ENCODE data around the gene STARD13. TPM values are rescaled to one million over a fixed set of nuclear protein-coding genes. Genes with fewer than 3 reads are reported as not detected.
A peak's percentile ranks its signal among the peaks of the same experiment; 100 is the strongest.

Gene STARD13, protein sequence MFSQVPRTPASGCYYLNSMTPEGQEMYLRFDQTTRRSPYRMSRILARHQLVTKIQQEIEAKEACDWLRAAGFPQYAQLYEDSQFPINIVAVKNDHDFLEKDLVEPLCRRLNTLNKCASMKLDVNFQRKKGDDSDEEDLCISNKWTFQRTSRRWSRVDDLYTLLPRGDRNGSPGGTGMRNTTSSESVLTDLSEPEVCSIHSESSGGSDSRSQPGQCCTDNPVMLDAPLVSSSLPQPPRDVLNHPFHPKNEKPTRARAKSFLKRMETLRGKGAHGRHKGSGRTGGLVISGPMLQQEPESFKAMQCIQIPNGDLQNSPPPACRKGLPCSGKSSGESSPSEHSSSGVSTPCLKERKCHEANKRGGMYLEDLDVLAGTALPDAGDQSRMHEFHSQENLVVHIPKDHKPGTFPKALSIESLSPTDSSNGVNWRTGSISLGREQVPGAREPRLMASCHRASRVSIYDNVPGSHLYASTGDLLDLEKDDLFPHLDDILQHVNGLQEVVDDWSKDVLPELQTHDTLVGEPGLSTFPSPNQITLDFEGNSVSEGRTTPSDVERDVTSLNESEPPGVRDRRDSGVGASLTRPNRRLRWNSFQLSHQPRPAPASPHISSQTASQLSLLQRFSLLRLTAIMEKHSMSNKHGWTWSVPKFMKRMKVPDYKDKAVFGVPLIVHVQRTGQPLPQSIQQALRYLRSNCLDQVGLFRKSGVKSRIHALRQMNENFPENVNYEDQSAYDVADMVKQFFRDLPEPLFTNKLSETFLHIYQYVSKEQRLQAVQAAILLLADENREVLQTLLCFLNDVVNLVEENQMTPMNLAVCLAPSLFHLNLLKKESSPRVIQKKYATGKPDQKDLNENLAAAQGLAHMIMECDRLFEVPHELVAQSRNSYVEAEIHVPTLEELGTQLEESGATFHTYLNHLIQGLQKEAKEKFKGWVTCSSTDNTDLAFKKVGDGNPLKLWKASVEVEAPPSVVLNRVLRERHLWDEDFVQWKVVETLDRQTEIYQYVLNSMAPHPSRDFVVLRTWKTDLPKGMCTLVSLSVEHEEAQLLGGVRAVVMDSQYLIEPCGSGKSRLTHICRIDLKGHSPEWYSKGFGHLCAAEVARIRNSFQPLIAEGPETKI
- polyA plus RNA-seq (ENCODE audit: insufficient read length in 3 of 3): 10 to 100 TPM; 21.8 to 23.3 (median 22.0) TPM

DNA sequence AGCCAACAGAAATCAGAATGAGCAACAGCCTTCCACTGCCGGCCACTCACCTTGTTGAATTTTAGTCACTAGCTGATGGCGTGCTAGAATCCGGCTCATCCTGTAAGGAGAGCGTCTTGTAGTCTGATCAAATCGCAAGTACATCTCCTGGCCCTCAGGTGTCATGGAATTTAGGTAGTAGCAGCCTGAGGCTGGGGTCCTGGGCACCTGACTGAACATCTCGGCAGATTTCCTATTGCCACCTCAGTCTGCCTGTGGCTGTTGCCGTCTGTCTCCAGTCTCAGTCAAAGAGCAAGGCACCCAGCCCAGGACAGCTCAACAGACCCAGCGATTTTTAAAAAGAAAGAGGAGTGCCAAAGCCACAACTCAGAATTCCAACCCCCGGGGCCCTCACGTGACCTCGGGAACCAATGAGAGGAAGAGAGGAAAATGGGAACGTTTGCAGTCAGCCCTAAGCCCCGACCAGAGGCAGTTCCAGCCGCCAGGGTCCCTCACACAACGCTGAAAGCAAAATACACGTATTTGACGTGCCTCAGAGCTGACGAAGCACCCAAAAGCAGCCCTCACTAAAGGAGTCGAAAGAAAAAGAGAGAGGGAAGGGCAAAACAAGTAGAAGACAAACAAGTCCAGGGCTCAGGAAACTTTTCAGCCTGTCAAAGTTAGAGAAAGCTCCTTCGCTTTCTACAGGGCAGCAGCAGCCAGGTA, at the start of gene STARD13:
Gene STARD13, minus strand, starts transcription at position 336 of the 705 bp plus-strand sequence. Its CDS starts 117 bp downstream, at position 219.
- peak; percentile 84 to 89 (median 89) for DNase-seq (ENCODE audit: low read depth in 3 of 3, low spot score in 2 of 3)

DNA sequence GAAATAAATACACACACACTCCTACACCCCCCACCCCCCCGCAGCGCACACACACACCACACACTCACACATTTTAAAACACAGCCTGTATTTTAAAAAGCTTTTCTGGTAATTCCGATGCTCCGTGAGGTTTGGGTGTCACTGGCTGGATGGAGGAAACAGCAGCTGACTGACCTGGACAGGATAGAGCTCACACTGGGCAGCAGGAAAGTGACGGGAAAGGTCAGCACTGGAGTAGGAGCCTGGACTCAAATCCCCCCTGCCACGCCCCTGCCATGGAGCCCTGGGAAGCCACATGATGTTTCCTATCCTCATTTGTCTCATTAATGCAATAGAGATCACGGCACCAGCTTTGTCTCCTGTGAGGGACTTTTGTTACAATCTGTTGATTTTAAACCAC, 49.3 kb upstream of the STARD13 start:
- DNase-seq (ENCODE audit: low read depth in 3 of 3, low spot score in 2 of 3): no peak

GRCh38 chr13:33331962-33332361, 46.4 kb upstream of the STARD13 start:
- no peak for DNase-seq (ENCODE audit: low read depth in 3 of 3, low spot score in 2 of 3)

GRCh38 chr13:33330483-33330882, 44.9 kb upstream of the STARD13 start:
- DNase-seq (ENCODE audit: low read depth in 3 of 3, low spot score in 2 of 3): no peak

- no peak for DNase-seq (ENCODE audit: low read depth in 3 of 3, low spot score in 2 of 3)
These were observed 43.1 kb upstream of the STARD13 start for GRCh38 chr13:33328701-33329100.

- no peak for DNase-seq (ENCODE audit: low read depth in 3 of 3, low spot score in 2 of 3)
These were observed 41.2 kb upstream of the STARD13 start for GRCh38 chr13:33326723-33327122.

GRCh38 chr13:33326246-33326645, 40.7 kb upstream of the STARD13 start:
- no peak for DNase-seq (ENCODE audit: low read depth in 3 of 3, low spot score in 2 of 3)

GRCh38 chr13:33323801-33324510, 38.4 kb upstream of the STARD13 start:
- DNase-seq (ENCODE audit: low read depth in 3 of 3, low spot score in 2 of 3): no peak

DNA sequence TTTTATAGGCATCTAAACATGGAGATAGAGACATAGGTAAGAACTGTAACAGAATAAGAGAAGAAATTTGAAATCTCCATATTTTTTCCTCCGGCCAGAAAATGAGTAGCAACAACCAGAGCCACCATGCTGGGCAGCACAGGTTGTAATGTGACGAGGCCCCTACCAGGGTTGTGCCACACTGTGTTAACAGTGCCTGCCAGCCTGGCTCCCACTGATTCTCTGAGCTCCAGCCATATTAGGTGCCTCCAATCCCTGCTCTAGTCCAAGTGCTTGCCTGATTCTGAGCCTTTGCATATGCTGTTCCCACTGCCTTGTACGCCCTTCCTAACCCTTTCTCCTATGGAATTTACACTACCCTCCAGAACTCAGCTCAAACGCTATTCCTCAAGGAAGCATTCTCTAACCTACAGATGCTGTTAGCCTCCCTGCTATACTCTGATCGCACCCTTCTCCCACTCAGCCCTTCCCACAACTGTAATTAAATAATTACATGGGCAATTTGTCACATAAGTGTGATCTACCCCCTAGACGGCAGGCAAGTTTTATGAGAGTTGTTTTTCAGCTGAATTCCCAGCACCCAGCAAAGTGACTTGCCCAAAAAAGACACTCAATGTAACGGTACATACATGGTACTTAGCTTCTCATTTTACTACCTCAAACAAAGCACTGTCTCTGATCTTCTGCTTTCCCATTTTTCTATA, 37.6 kb upstream of the STARD13 start:
- DNase-seq (ENCODE audit: low read depth in 3 of 3, low spot score in 2 of 3): no peak

GRCh38 chr13:33322543-33322809, 36.9 kb upstream of the STARD13 start:
- DNase-seq (ENCODE audit: low read depth in 3 of 3, low spot score in 2 of 3): no peak

- DNase-seq (ENCODE audit: low read depth in 3 of 3, low spot score in 2 of 3): no peak
These were observed 36.4 kb upstream of the STARD13 start for GRCh38 chr13:33321686-33322542.

- no peak for DNase-seq (ENCODE audit: low read depth in 3 of 3, low spot score in 2 of 3)
These were observed 34.3 kb upstream of the STARD13 start for GRCh38 chr13:33319859-33320258.

DNA sequence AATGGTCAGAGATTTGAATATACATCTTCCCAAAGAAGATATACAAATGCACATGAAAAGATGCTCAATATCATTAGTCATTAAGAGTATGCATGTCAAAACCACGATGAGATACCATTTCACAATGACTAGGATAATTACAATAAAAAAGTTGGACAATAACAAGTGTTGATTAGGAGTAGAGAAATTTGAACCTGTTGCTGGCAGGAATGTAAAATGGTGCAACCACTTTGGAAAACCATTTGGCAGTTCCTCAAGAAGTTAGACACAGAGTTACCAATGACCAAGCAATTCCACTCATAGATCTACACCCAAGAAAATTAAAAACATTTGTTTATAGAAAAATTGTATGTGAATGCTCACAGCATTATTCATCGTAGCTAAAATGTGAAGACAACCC, 33.2 kb upstream of the STARD13 start:
- DNase-seq (ENCODE audit: low read depth in 3 of 3, low spot score in 2 of 3): no peak

- no peak for DNase-seq (ENCODE audit: low read depth in 3 of 3, low spot score in 2 of 3)
These were observed 32.5 kb upstream of the STARD13 start for GRCh38 chr13:33318037-33318436.

DNA sequence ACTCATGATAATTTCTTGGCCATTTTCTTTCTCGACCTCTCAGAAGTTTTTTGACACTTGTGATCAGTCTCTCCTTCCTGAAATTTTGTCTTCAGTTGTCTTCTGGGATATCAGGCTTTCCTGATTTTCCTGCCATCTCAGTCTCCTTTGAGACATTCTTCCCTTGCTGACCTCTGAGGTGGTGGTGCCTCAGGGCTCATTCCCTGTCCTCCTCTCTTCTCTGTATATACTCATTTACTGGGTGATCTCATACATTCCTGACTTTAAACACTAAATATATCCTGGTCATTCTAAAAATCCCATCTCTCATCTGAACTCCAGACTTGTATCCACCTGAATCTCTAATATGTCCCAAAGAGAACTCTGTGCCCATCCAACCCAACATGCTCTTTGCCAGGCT, 31.3 kb upstream of the STARD13 start:
- no peak for DNase-seq (ENCODE audit: low read depth in 3 of 3, low spot score in 2 of 3)

DNA sequence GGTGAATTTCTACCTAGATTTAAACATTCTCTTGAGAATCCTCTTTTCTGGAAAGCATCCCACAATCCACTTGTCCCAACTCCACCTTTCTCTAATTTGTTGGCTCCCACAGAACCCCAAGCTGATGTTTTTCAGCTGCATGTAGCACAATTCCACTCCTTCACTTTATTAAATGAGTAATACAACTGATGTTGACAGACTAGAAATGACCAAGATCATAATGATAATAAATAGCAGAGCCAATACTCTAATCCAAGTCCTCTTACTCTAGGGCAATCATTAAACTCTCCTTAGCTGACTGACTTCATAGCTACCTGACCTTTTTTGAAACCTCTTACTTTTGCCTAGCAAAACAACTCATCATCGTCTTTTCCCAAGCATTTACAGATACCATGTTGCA, 27.9 kb upstream of the STARD13 start:
- DNase-seq (ENCODE audit: low read depth in 3 of 3, low spot score in 2 of 3): no peak

DNA sequence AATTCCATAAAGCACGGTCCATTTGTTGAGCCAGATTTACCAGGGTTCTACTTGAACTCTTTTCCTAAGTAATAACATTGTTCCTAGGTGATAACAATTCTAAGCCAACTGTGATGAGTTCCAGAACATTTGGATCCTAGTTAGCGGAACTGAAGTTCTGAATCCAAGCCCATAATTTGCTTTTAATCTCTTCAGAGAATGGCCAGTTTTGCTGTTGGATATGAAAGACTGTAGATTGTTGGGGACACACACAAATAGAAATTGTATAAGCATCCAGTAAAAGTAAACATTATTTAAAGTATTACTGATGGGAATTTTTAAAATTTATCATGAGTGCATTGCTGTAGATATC, 27.3 kb upstream of the STARD13 start:
- no peak for DNase-seq (ENCODE audit: low read depth in 3 of 3, low spot score in 2 of 3)

DNA sequence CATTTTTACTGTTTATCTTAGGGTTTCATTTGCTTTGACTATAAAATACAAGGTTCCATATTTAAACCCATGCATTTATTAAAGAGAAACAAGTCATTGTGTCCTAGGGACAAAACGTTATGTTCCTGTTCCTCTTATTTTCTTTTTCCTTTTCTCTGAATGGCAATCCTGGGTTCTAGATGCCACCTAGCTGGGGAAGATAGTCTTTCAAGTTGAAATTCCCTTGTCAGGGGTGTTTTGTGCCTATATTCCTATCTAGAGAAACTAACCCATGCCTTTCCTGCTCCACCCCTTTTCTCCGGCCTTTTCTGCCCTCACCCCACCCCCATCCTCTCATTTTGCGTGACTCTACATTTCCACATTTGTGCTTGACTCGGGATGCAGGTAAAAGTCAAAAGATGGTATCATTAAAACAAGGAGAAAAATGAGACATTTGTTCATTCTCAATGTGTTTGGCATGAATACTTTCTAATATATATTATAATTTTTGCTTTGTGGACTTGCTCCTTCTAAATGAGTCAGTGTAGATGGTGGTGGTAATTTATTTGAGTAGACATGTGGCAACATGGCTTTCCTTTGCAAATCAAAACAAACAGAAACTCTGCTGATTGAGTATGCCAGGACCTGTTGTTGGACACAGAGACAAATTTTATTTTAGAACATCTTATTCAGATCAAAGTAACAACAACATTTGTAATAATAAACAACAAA, 26.8 kb upstream of the STARD13 start:
- DNase-seq (ENCODE audit: low read depth in 3 of 3, low spot score in 2 of 3): no peak
